22Rv1 (cell line): ENCODE results near the gene HEATR1.

Experiments used
- H3K27ac ChIP-seq: fragments of 450-650 bp; 2 replicates; pipeline ENCODE4 v1.5.1; 2017
- ZFX ChIP-seq: fragments of 450-650 bp; IDR thresholded peaks from 2 replicates; pipeline ENCODE4 v1.6.1; 2017; ENCODE audit warnings: antibody characterized with exemption, borderline replicate concordance
- TF ChIP-seq, protein P1 (sequence below): fragments of 450-650 bp; IDR thresholded peaks from 2 replicates; pipeline ENCODE4 v1.5.1; 2017; ENCODE audit warnings: mild to moderate bottlenecking

The HEATR1 gene

DNA sequence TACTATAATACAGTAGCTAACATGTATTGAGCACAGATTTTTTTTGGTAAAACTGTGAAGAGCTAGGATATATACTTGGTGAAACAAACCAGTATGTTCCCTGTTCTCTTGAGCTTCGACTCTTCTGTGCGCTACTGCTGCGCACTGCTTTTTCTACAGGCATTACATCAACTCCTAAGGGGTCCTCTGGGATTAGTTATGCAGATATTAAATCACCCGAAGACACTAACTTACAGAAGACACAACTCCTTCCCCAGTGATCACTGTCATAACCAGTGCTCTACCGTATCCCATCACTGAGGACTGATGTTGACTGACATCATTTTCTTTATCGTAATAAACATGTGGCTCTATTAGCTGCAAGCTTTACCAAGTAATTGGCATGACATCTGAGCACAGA, 55.9 kb downstream of the HEATR1 start:
- no peak overlapping the region for H3K27ac ChIP-seq
- TF ChIP-seq, protein P1, sequence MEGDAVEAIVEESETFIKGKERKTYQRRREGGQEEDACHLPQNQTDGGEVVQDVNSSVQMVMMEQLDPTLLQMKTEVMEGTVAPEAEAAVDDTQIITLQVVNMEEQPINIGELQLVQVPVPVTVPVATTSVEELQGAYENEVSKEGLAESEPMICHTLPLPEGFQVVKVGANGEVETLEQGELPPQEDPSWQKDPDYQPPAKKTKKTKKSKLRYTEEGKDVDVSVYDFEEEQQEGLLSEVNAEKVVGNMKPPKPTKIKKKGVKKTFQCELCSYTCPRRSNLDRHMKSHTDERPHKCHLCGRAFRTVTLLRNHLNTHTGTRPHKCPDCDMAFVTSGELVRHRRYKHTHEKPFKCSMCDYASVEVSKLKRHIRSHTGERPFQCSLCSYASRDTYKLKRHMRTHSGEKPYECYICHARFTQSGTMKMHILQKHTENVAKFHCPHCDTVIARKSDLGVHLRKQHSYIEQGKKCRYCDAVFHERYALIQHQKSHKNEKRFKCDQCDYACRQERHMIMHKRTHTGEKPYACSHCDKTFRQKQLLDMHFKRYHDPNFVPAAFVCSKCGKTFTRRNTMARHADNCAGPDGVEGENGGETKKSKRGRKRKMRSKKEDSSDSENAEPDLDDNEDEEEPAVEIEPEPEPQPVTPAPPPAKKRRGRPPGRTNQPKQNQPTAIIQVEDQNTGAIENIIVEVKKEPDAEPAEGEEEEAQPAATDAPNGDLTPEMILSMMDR, result no peak
- TF ChIP-seq ZFX, result no peak

DNA sequence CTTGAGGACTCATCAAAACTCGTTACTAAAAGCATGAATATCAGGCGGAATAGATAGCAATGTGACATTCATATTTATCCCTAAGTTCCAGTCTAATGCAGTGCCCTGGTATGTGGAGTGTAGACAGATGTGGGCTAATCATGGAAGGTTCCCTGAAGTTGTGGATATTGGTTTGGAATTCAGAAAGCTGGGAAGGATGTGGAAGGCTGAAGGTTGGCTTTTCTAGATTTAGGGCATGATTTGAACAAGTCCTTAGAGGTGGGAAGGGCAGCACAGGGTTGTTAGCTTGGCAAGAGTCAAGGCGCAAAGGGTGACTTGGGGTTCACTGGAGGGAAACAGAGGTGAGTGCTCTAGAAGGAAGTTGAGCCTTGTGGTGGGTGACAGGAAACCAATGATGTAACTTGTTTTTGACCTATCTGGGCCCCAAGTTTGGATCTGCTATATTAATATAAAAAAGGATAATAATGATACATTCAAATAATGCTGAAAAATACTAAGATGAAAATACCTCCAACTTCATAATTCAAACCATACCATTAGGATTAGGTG, 58.6 kb downstream of the HEATR1 start:
- no peak overlapping the region for H3K27ac ChIP-seq
- TF ChIP-seq ZFX, result no peak
- TF ChIP-seq, protein P1, result no peak

DNA sequence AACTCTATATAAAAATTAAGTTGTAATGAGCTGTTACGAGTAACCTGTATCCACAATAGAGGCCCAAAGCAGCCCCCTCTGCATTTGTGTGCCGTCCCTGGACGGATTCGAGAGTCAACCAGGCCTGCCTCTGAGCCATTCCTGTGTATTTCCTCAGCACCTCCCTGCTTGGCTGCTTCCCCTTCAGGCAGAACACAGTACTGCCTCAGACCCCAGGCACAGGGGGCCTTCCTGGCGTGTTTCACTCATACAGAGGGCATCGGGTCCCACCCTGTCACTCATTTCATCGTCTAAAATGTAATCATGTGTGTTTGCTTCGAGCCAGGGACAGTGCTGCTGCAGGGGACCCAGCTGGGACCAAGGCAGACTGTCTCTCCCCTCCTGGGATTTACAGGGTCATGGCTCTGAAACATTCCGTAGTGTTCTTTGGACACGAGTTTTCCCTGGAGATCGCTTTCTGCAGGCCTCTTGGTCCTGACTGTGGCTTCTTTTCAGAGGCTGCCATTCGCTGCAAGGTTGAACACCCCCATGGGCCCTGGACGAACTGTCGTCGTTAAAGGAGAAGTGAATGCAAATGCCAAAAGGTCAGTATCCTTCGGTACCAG, 61.1 kb downstream of the HEATR1 start:
- no peak overlapping the region for H3K27ac ChIP-seq

DNA sequence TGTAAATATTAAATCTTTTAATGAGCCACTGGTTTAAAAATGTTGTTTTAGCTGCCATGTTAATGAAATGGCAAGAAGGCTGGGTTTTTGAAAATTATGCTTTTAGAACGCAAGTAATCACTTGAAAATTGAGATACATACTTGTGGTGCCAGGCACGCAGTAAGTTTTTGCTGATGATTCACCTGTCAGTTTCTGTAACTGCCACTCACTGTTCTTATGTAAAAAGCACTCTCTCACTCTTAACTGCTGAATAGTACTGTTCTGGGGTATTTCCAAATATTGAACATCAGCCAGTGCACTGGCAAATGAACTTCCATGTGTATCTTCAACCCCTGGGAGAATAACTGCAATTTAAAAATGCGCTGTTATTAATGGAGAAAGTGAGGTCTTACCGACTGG, 62.6 kb downstream of the HEATR1 start:
- TF ChIP-seq, protein P1, result no peak
- TF ChIP-seq ZFX, result no peak
- H3K27ac ChIP-seq, result no peak overlapping the region

More for the DNA sequence above, 61.1 kb downstream of the HEATR1 start:
- TF ChIP-seq, protein P1, result 0 out of 2 replicates have a peak, but pooled peaks have one; percentile 7
- no peak for TF ChIP-seq ZFX

DNA sequence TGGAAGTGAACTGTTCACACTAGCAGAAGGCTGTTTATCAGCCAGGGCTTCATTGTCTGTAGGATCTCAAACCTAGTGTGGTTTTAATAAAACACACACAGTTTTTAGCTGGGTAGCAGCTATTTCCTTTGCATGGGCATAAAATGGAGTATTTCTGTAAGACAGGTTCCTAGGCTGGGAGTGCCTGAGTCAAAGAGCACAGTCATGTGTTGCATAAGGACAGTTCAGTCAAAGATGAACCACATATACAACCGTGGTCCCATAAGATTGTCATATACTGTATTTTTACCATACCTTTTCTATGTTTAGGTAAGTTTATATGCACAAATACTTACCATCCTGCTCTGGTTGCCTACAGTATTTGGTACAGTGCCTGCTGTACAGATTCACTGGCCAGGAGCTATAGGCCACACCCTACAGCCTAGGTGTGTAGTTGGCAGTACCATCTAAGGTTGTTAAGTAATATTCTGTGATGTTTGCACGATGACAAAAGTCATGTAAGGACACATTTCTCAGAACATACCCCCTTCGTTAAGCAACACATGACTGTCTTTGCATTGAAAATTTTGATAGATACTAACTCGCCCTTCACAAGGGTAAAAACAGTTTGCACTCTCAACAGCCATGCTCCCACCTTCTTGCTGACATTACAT, 63.4 kb downstream of the HEATR1 start:
- TF ChIP-seq ZFX, result no peak
- TF ChIP-seq, protein P1, result no peak
- no peak overlapping the region for H3K27ac ChIP-seq

DNA sequence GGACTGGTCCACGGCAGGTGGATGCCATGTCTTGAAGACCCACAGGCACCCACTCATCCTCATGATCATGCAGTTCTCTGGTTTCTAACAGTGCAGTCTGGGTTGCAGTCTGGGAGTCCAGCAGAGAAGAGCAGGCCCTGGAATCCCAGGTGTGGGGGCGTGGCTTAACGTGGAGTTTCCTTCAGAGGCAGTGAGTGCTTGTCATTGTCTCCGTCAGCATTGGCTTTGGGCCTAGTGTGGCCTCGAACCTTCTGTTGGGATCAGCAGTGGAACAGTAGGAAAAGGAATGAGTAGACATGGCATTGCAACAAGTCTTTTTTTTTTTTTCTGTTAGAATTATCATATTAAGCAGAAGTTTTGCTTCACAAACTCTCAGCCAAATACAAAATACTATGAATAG, 67.8 kb downstream of the HEATR1 start:
- TF ChIP-seq ZFX, result no peak
- TF ChIP-seq, protein P1, result no peak
- H3K27ac ChIP-seq, result no peak overlapping the region

DNA sequence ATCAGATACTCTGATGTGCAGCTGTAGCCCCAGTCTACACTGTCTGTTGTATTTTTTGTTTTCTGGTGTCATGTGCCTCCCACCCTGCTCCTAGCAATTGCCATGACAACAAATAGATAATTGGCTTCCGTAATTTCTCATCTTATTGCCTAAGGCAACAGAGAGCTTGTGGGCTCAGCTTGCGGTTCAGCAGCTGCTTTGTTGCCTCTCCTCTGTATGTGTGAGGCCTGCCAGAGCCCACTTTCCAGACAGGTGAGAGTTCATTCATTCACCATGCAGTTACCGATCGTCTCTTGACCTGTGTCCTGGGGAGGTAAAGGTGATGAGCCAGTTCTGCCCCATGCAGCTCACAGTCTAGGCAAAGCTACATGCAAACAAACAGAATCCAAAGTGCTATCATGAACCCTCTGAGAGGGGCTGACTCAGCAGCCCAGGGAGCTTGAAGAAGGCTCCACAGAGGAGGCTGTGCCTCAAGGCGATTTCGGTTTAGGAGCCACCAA, 68.6 kb downstream of the HEATR1 start:
- H3K27ac ChIP-seq, result no peak overlapping the region
- TF ChIP-seq, protein P1, result no peak
- no peak for TF ChIP-seq ZFX
